HEK293T (cell line): ENCODE measurements around the gene HOXA3.

Experiments
- FOXA1 ChIP-seq: fragments of 450-650 bp; IDR thresholded peaks from 2 replicates; pipeline ENCODE4 v1.6.1; 2016; ENCODE audit warnings: mild to moderate bottlenecking
- FOXM1 ChIP-seq: fragments of 450-650 bp; IDR thresholded peaks from 2 replicates; pipeline ENCODE4 v1.6.1; 2017; ENCODE audit warnings: mild to moderate bottlenecking, borderline replicate concordance

- no peak for TF ChIP-seq FOXM1
- no peak for TF ChIP-seq FOXA1
These were observed 32.9 kb downstream of the HOXA3 start for GRCh38 chr7:27119412-27119911.
